MCF 10A (cell line): ENCODE results near the gene SPANXC. TPM values are rescaled to one million over a fixed set of nuclear protein-coding genes. Genes with fewer than 3 reads are reported as not detected.
"Not testable (repeated sequence)": the region's sequence is repeated elsewhere in the genome, so short reads cannot be mapped to it uniquely, and the experiment has no call there.

Experiments
- Bru-seq: library from RNA; stranded (reverse); fragments of 400-500 nt; gene quantifications from one replicate; lab custom pipeline; 2021; lab: Mats Ljungman, UMichigan
- BruChase-seq, 2 experiments: library from RNA; stranded (reverse); fragments of 400-500 nt; gene quantifications; one replicate each; lab custom pipeline; 2021; lab: Mats Ljungman, UMichigan
- BruUV-seq: library from RNA; stranded (reverse); fragments of 400-500 nt; replicated peaks from 2 replicates; lab custom pipeline; 2021; lab: Mats Ljungman, UMichigan
- CTCF ChIA-PET: fragments of 300-600 bp; sonication (Branson Sonifier 250); formaldehyde crosslinking; extraction: SDS; loops from one replicate; lab custom pipeline; 2021; ENCODE audit warnings: antibody characterized with exemption, inconsistent platforms; lab: Yijun Ruan, JAX
- POLR2A ChIA-PET: fragments of 300-600, 350-650 bp; sonication (Branson Sonifier 250); formaldehyde crosslinking; extraction: SDS; loops from one replicate; lab custom pipeline; 2020; ENCODE audit warnings: antibody characterized with exemption, inconsistent platforms; lab: Yijun Ruan, JAX
- DNase-seq: peaks from one replicate; pipeline ENCODE4 v3.0.0-alpha.2; 2018; ENCODE audit not compliant: unreplicated experiment
- H3K27ac Mint-ChIP-seq: one replicate; pipeline ENCODE4 v1.8.0; 2022; ENCODE audit warnings: mild to moderate bottlenecking, low read depth, mixed read lengths; ENCODE audit not compliant: unreplicated experiment
- H3K27me3 Mint-ChIP-seq: one replicate; pipeline ENCODE4 v1.8.0; 2022; ENCODE audit warnings: mixed read lengths; ENCODE audit not compliant: insufficient read depth, unreplicated experiment
- H3K36me3 Mint-ChIP-seq: one replicate; pipeline ENCODE4 v1.8.0; 2022; ENCODE audit warnings: mild to moderate bottlenecking, moderate library complexity, mixed read lengths; ENCODE audit not compliant: insufficient read depth, unreplicated experiment
- H3K4me1 Mint-ChIP-seq: one replicate; pipeline ENCODE4 v1.8.0; 2022; ENCODE audit warnings: mixed read lengths; ENCODE audit not compliant: insufficient read depth, unreplicated experiment
- H3K4me3 Mint-ChIP-seq: one replicate; pipeline ENCODE4 v1.8.0; 2022; ENCODE audit warnings: mild to moderate bottlenecking, moderate library complexity, mixed read lengths; ENCODE audit not compliant: unreplicated experiment
- H3K9me3 Mint-ChIP-seq: one replicate; pipeline ENCODE4 v1.8.0; 2022; ENCODE audit warnings: mixed read lengths; ENCODE audit not compliant: unreplicated experiment
- intact Hi-C: fragments of 100-400 bp; cut with micrococcal nuclease; formaldehyde crosslinking; loops from 2 replicates; pipeline ENCODE4 v1.14.1; 2022
- long read RNA-seq: library from polyadenylated mRNA; stranded (forward); transcript quantifications from one replicate; pipeline ENCODE4 v2.0.0, GENCODE V29; 2022
- total RNA-seq: library from RNA; stranded (reverse); gene quantifications from 2 replicates; pipeline ENCODE4 v1.2.3, GENCODE V29; 2022
- TF ChIP-seq, protein P1 (sequence below): fragments of 200-600 bp; IDR thresholded peaks from one replicate; pipeline ENCODE4 v1.8.0; 2022; ENCODE audit warnings: antibody characterized with exemption, mild to moderate bottlenecking; ENCODE audit not compliant: unreplicated experiment

SPANXC gene
- total RNA-seq, result not detected in 2 replicates
- not detected for Bru-seq, nascent RNA
- BruChase-seq, experiment 1, labeled RNA remaining after a 6-hour chase, result not detected
- BruChase-seq, experiment 2, labeled RNA remaining after a 2-hour chase, result not detected
- long read RNA-seq, result 0 reads

DNA sequence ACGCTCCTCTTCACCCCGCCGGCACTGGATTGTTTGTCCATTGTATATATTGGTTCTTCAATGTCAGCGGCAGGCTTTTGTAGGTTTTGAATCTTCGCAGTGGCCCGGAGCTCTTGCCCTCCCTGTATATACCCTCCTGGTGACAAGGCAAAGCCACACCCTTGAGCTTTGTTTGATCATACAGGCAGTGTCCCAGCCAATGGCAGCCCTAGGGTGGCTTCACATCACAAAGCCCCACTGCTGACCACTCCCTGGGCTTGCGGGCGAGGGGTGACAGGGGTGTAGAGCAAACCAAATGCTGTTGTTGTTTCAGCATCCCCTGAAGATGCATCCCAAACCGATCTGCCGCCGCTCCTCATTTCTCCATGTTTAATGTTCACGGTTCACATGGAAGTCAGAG lies at the start of gene SPANXC:
Gene SPANXC (minus strand): TSS at position 101 of the 400 bp plus-strand sequence. CDS start 60 bp downstream, at position 41.
- BruUV-seq, DNase-seq: not testable (repeated sequence)

GRCh38 chrX:141279476-141279875 lies 37.2 kb upstream of the SPANXC start:
- POLR2A ChIA-PET, result interaction anchor here (1.9 to 2.0 kb wide), 2 partner anchors 10 to 360 kb away, joined by 4 read pairs; no protein-coding TSS in a partner anchor
- no peak overlapping the region for H3K27ac Mint-ChIP-seq
- CTCF ChIA-PET, result interaction anchor here (0.6 to 4.8 kb wide), 16 partner anchors 14 to 810 kb away, joined by 3 to 138 read pairs (median 5); no protein-coding TSS in a partner anchor
- no peaks in the 10 kb centered on the region for H3K9me3 Mint-ChIP-seq
- H3K36me3 Mint-ChIP-seq, result no peaks in the 10 kb centered on the region
- no peaks in the 10 kb centered on the region for H3K4me1 Mint-ChIP-seq
- DNase-seq, result no peak
- H3K27me3 Mint-ChIP-seq, result no peaks in the 10 kb centered on the region
- TF ChIP-seq, protein P1, sequence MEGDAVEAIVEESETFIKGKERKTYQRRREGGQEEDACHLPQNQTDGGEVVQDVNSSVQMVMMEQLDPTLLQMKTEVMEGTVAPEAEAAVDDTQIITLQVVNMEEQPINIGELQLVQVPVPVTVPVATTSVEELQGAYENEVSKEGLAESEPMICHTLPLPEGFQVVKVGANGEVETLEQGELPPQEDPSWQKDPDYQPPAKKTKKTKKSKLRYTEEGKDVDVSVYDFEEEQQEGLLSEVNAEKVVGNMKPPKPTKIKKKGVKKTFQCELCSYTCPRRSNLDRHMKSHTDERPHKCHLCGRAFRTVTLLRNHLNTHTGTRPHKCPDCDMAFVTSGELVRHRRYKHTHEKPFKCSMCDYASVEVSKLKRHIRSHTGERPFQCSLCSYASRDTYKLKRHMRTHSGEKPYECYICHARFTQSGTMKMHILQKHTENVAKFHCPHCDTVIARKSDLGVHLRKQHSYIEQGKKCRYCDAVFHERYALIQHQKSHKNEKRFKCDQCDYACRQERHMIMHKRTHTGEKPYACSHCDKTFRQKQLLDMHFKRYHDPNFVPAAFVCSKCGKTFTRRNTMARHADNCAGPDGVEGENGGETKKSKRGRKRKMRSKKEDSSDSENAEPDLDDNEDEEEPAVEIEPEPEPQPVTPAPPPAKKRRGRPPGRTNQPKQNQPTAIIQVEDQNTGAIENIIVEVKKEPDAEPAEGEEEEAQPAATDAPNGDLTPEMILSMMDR, result no peak
- no TSS peak for BruUV-seq
- intact Hi-C loops, result loop anchor here (5.0 kb wide), 1 partner anchor 462 kb away; no protein-coding TSS in a partner anchor
- H3K4me3 Mint-ChIP-seq, result no peak overlapping the region

More for the DNA sequence above, at the start of gene SPANXC:
- H3K27ac Mint-ChIP-seq, H3K4me1 Mint-ChIP-seq, H3K4me3 Mint-ChIP-seq, H3K27me3 Mint-ChIP-seq, H3K9me3 Mint-ChIP-seq, intact Hi-C loops, CTCF ChIA-PET, H3K36me3 Mint-ChIP-seq, POLR2A ChIA-PET: not testable (repeated sequence)

- Mint-ChIP-seq H3K27ac (no peak overlapping the region), H3K4me1 (no peaks in the 10 kb centered on the region), H3K4me3 (no peak overlapping the region), H3K27me3 (no peaks in the 10 kb centered on the region), H3K36me3 (no peaks in the 10 kb centered on the region), H3K9me3 (no peaks in the 10 kb centered on the region)
- intact Hi-C loops, result loop anchor here (1.0 to 5.0 kb wide), 2 partner anchors 360 to 461 kb away; no protein-coding TSS in a partner anchor
- ChIA-PET CTCF (interaction anchor here (0.6 to 4.8 kb wide), 45 partner anchors 9 to 825 kb away, joined by 3 to 138 read pairs (median 4); no protein-coding TSS in a partner anchor), POLR2A (interaction anchor here (0.6 to 2.0 kb wide), 7 partner anchors 8 to 515 kb away, joined by 3 to 4 read pairs (median 3); no protein-coding TSS in a partner anchor)
- TF ChIP-seq, protein P1, result peak; percentile 74
- peak; percentile 66 for DNase-seq
- BruUV-seq, result no TSS peak
Measured at GRCh38 chrX:141278306-141278705, 36.0 kb upstream of the SPANXC start.

GRCh38 chrX:141258080-141258479 lies 15.8 kb upstream of the SPANXC start:
- intact Hi-C loops, result no loop called here
- no peaks in the 10 kb centered on the region for H3K9me3 Mint-ChIP-seq
- no peaks in the 10 kb centered on the region for H3K36me3 Mint-ChIP-seq
- no peak overlapping the region for H3K27ac Mint-ChIP-seq
- TF ChIP-seq, protein P1, result no peak
- CTCF ChIA-PET, result no interaction called here
- DNase-seq, result no peak
- POLR2A ChIA-PET, result interaction anchor here (0.7 kb wide), 1 partner anchor 12 kb away, joined by 3 read pairs; no protein-coding TSS in a partner anchor
- H3K27me3 Mint-ChIP-seq, result no peaks in the 10 kb centered on the region
- H3K4me1 Mint-ChIP-seq, result no peaks in the 10 kb centered on the region
- BruUV-seq, result no TSS peak
- H3K4me3 Mint-ChIP-seq, result no peak overlapping the region
